HG02973 (cell line): ENCODE data around the gene TMEM54.

Experiments used
- ATAC-seq: cut with Tn5 transposase; IDR thresholded peaks from one replicate; pipeline ENCODE4 v1.9.1; 2021; ENCODE audit warnings: moderate library complexity; ENCODE audit not compliant: unreplicated experiment

Gene TMEM54

GRCh38 chr1:32865639-32866405 lies 35.4 kb downstream of the TMEM54 start:
- ATAC-seq = no peak

- no peak for ATAC-seq
Measured at GRCh38 chr1:32864375-32865019, 36.7 kb downstream of the TMEM54 start.

- ATAC-seq = no peak
Measured at GRCh38 chr1:32863881-32864245, 37.3 kb downstream of the TMEM54 start.

GRCh38 chr1:32863218-32863880 lies 37.8 kb downstream of the TMEM54 start:
- ATAC-seq = no peak

- ATAC-seq = no peak
Measured at GRCh38 chr1:32861904-32862695, 39.1 kb downstream of the TMEM54 start.

GRCh38 chr1:32860566-32860965 lies 40.6 kb downstream of the TMEM54 start:
- ATAC-seq = no peak

GRCh38 chr1:32859915-32860314 lies 41.3 kb downstream of the TMEM54 start:
- no peak for ATAC-seq

GRCh38 chr1:32858791-32859190 lies 42.4 kb downstream of the TMEM54 start:
- ATAC-seq = no peak

- no peak for ATAC-seq
Measured at GRCh38 chr1:32858136-32858535, 43.1 kb downstream of the TMEM54 start.

GRCh38 chr1:32855861-32856617 lies 45.1 kb downstream of the TMEM54 start:
- no peak for ATAC-seq

GRCh38 chr1:32848354-32849063 lies 52.7 kb downstream of the TMEM54 start:
- ATAC-seq = no peak
